Transverse colon (tissue), 4 donors: ENCODE measurements around the gene SNTG2. TPM values are rescaled to one million over a fixed set of nuclear protein-coding genes. Genes with fewer than 3 reads are reported as not detected.

Experiments
- DNase-seq: peaks from one replicate; pipeline ENCODE4 v3.0.0-alpha.2; 2019
- H3K27ac ChIP-seq, 4 donors: fragments of 200-600 bp; sonication (generic); 2 replicates each; pipeline ENCODE4 v1.5.1; 2016 to 2018; ENCODE audit warnings: inconsistent platforms in 4 of 4
- H3K27me3 ChIP-seq: fragments of 200-600 bp; sonication (generic); 2 replicates; pipeline ENCODE4 v1.5.1; 2017; ENCODE audit warnings: inconsistent platforms
- H3K36me3 ChIP-seq, 4 donors: fragments of 200-600 bp; sonication (generic); 2 replicates each; pipeline ENCODE4 v1.5.1; 2017 to 2019; ENCODE audit warnings: inconsistent platforms in 4 of 4
- H3K4me1 ChIP-seq, 4 donors: fragments of 200-600 bp; sonication (generic); 2 replicates each; pipeline ENCODE4 v1.5.1; 2017 to 2020; ENCODE audit warnings: inconsistent platforms in 4 of 4
- H3K4me3 ChIP-seq, 4 donors: fragments of 200-600 bp; sonication (generic); 1 replicate in 1 of 4; 2 replicates in 3 of 4; pipeline versions ENCODE4 v1.5.1 to v1.6.1; 2017 to 2019; ENCODE audit warnings: inconsistent platforms in 4 of 4
- H3K9me3 ChIP-seq, 2 donors: fragments of 200-600 bp; sonication (generic); 2 replicates each; pipeline ENCODE4 v1.5.1; 2017 to 2019; ENCODE audit warnings: inconsistent platforms in 2 of 2
- CTCF ChIP-seq, 5 experiments: fragments of 200-600 bp in 3 of 5; fragments of 450-650 bp in 2 of 5; sonication (generic) in 3 of 5; IDR thresholded peaks; 1 replicate in 2 of 5; 2 replicates in 3 of 5; pipeline ENCODE4 v1.5.1; 2016 to 2017; ENCODE audit warnings: antibody characterized with exemption in 5 of 5, inconsistent platforms in 3 of 5, mild to moderate bottlenecking in 2 of 5, moderate library complexity in 1 of 5
- EP300 ChIP-seq: sonication (generic); formaldehyde crosslinking; IDR thresholded peaks from one replicate; pipeline ENCODE4 v1.6.1; 2017; ENCODE audit warnings: antibody characterized with exemption, low read depth
- POLR2A ChIP-seq: fragments of 450-650 bp; IDR thresholded peaks from one replicate; pipeline ENCODE4 v1.6.1; 2016; ENCODE audit warnings: antibody characterized with exemption, mild to moderate bottlenecking, moderate library complexity
- POLR2AphosphoS5 ChIP-seq, 3 donors: sonication (generic); formaldehyde crosslinking; IDR thresholded peaks; one replicate each; pipeline ENCODE4 v1.6.1; 2016; ENCODE audit warnings: antibody characterized with exemption in 3 of 3
- WGBS, 2 donors: methylation state at CpG; one replicate each; pipeline ENCODE4 v1.1.5; 2018; ENCODE audit warnings: low coverage in 1 of 2; 5-methylcytosine and 5-hydroxymethylcytosine counted together
- in situ Hi-C, 4 donors: fragments of 200-750 bp; cut with MboI; loops; one replicate each; pipeline versions ENCODE4 v1.15.0 to v1.15.1; 2017; ENCODE audit warnings: low sequenced_read_pairs in 3 of 4, low pct_ligation_motif_present in 1 of 4, low pct_unique_long_range_greater_than_20kb in 1 of 4
- intact Hi-C: fragments of 100-400 bp; cut with DNase I; formaldehyde crosslinking; loops from one replicate; pipeline ENCODE4 v1.15.1; 2023; ENCODE audit warnings: low total_unique reads
- total RNA-seq, 4 donors: library from RNA; depleted of rRNA; stranded (reverse); fragments of >200 nt; gene quantifications; one replicate each; pipeline ENCODE4 v1.1.0, GENCODE V29; 2016

The SNTG2 gene
- total RNA-seq, 4 donors from 2014 or later: 0.55 to 4.9 (median 1.5) TPM

DNA sequence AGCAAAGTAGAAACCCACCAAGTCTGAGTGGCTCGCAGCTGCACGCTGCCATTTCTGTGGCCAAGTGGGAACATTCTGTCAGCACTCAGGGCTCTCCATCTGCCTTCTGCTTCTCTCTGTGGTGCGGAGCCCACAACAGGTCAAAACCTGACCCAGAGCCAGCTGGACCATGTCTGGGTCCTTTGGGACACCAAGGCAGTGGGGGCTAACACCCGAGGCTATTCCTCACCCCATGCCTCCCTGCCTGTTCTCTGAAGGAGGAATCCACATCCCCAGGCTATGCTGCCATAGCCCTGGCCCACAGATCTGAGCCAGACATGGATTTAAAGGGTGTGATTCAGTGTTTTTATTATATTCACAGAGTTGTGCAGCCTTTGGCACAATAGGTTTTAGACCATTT, 86.4 kb downstream of the SNTG2 start:
- intact Hi-C loops (no loop called here), in situ Hi-C loops (no loop called here)
- no peak overlapping the region for H3K27ac ChIP-seq
- WGBS, 2 donors: 20 to 53% methylated on average over 1 to 4 of the region's 4 CpGs
- no peaks in the 10 kb centered on the region for H3K27me3 ChIP-seq
- H3K36me3 ChIP-seq: no peaks in the 10 kb centered on the region
- TF ChIP-seq POLR2AphosphoS5 (IDR thresholded peaks at IDR 0.05) (no peak), EP300 (no peak), CTCF (IDR thresholded peaks at IDR 0.05) (no peak), POLR2A (no peak)
- H3K4me1 ChIP-seq: no peaks in the 10 kb centered on the region
- no peak overlapping the region for H3K4me3 ChIP-seq
- DNase-seq: no peak
- no peaks in the 10 kb centered on the region for H3K9me3 ChIP-seq

GRCh38 chr2:1039549-1039948, 88.9 kb downstream of the SNTG2 start:
- no peaks in the 10 kb centered on the region for H3K36me3 ChIP-seq
- no peak for DNase-seq
- WGBS, 2 donors: 84% methylated on average over 5 of the region's 5 CpGs; no CpG with 5 or more reads in 1 of the 2 donors
- H3K4me1 ChIP-seq: no peaks in the 10 kb centered on the region
- no peak overlapping the region for H3K4me3 ChIP-seq
- H3K27ac ChIP-seq: no peak overlapping the region
- no peaks in the 10 kb centered on the region for H3K9me3 ChIP-seq
- TF ChIP-seq POLR2AphosphoS5 (IDR thresholded peaks at IDR 0.05): no peak
- no peak for TF ChIP-seq EP300
- TF ChIP-seq POLR2A: no peak
- no peak for TF ChIP-seq CTCF (IDR thresholded peaks at IDR 0.05)
- in situ Hi-C loops: no loop called here
- intact Hi-C loops: no loop called here
- no peaks in the 10 kb centered on the region for H3K27me3 ChIP-seq

DNA sequence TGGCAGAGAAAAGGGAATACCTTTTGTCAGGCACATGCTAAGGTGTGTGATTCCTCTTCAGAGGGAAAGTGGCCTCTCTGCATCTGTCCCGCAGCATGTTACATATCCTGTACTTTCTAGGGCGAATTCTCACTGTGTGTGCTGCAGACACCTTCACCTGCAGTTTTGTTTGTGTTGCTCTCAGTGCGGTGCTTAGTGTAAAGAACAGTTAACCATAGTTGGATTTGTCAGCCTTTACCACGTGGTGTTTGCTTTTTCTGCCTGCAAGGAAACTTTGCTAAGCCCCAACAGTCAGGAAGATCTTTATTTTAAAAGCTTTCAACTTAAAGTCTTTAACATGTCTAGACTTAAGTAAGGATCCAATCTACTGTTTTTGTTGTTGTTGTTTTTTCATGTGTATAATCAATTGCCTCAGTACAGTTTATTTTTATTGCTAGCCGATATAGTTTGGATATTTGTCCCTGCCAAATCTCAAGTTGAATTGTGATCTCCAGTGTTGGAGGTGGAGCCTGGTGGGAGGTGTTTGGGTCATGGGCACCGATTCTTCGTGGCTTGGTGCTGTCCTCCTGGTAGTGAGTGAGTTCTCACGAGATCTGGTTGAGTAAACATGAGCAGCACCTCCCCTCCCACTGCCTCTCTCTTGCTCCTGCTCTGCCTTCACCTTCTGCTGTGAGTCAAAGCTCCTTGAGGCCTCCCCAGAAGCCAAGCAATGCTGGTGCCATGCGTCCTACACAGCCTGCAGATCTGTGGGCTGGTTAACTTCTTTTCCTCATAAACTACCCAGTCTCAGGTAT, 90.6 kb downstream of the SNTG2 start:
- in situ Hi-C loops: no loop called here
- no peak for DNase-seq
- H3K27ac ChIP-seq: no peak overlapping the region
- H3K27me3 ChIP-seq: no peaks in the 10 kb centered on the region
- WGBS, 2 donors: 43 to 60% methylated on average over 6 to 9 of the region's 9 CpGs
- no peaks in the 10 kb centered on the region for H3K4me1 ChIP-seq
- no peak for TF ChIP-seq POLR2AphosphoS5 (IDR thresholded peaks at IDR 0.05)
- TF ChIP-seq CTCF (IDR thresholded peaks at IDR 0.05): no peak
- no peak for TF ChIP-seq EP300
- no peak for TF ChIP-seq POLR2A
- no peaks in the 10 kb centered on the region for H3K36me3 ChIP-seq
- no peaks in the 10 kb centered on the region for H3K9me3 ChIP-seq
- intact Hi-C loops: no loop called here
- H3K4me3 ChIP-seq: no peak overlapping the region

DNA sequence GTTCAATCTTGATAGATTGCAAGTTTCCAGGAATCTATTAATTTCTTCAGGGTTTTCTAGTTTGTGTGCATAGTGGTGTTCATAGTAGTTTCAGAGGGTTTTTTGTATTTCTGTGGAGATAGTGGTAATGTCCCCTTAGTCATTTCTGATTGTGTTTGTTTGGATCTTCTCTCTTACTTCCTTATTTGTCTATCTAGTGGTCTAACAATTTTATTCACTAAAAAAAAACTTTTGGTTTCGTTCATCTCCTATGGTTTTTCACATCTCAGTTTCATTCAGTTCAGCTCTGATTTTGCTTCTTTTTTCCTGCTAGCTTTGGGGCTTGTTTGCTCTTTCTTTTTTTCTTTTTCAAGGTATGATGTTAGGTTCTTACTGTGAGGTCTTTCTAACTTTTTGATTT, 94.5 kb downstream of the SNTG2 start:
- Histone ChIP-seq H3K27me3 (no peaks in the 10 kb centered on the region), H3K4me1 (no peaks in the 10 kb centered on the region), H3K9me3 (peaks cover 0 to 3% of the 10 kb centered on the region in 2 donors), H3K27ac (no peak overlapping the region), H3K4me3 (no peak overlapping the region), H3K36me3 (no peaks in the 10 kb centered on the region)
- no peak for DNase-seq
- intact Hi-C loops (no loop called here), in situ Hi-C loops (no loop called here)
- WGBS, 2 donors: 58 to 59% methylated on average over 1 of the region's 1 CpG
- TF ChIP-seq CTCF (IDR thresholded peaks at IDR 0.05) (no peak), POLR2AphosphoS5 (IDR thresholded peaks at IDR 0.05) (no peak), EP300 (no peak), POLR2A (no peak)
